Adipocyte (in vitro differentiated cells): ENCODE results near the gene NINJ1.
A peak's percentile ranks its signal among the peaks of the same experiment; 100 is the strongest.

Source experiments
- DNase-seq: peaks from one replicate; pipeline ENCODE4 v3.0.0-alpha.2; 2015; ENCODE audit warnings: low read depth
- H3K27me3 ChIP-seq: replicated peaks from 2 replicates; pipeline ENCODE4 v1.7.0; 2013; ENCODE audit warnings: mild to moderate bottlenecking, low read length, moderate library complexity; ENCODE audit not compliant: control insufficient read depth, insufficient read depth
- H3K36me3 ChIP-seq: 2 replicates; pipeline ENCODE4 v1.7.0; 2013; ENCODE audit warnings: low read length, mild to moderate bottlenecking, moderate library complexity; ENCODE audit not compliant: control insufficient read depth, insufficient read depth, severe bottlenecking
- H3K4me1 ChIP-seq: 2 replicates; pipeline ENCODE4 v1.7.0; 2013; ENCODE audit warnings: mild to moderate bottlenecking, low read length, moderate library complexity; ENCODE audit not compliant: control insufficient read depth, insufficient read depth
- H3K4me3 ChIP-seq: 2 replicates; pipeline ENCODE4 v1.7.0; 2013; ENCODE audit warnings: mild to moderate bottlenecking, low read length, moderate library complexity
- H3K9ac ChIP-seq: 2 replicates; pipeline ENCODE4 v1.7.0; 2013; ENCODE audit warnings: mild to moderate bottlenecking, low read length, moderate library complexity
- H3K9me3 ChIP-seq: 2 replicates; pipeline ENCODE4 v1.7.0; 2013; ENCODE audit warnings: mild to moderate bottlenecking, low read length, moderate library complexity; ENCODE audit not compliant: control insufficient read depth

Gene NINJ1

GRCh38 chr9:93134015-93134739 lies at the start of gene NINJ1:
NINJ1 (minus strand) TSS chr9:93134251; CDS start chr9:93134217, 34 bp downstream.
- Histone ChIP-seq H3K36me3 (no peaks in the 10 kb centered on the region), H3K27me3 (no peaks in the 10 kb centered on the region), H3K4me1 (peaks cover 33% of the 10 kb centered on the region), H3K9me3 (peaks cover 4% of the 10 kb centered on the region), H3K9ac (peak within 1 kb of the TSS; percentile 83), H3K4me3 (peak within 1 kb of the TSS; percentile 84)
- DNase-seq, result peak; percentile 89

GRCh38 chr9:93183131-93183662 lies 49.1 kb upstream of the NINJ1 start:
- Histone ChIP-seq H3K27me3 (peaks cover 49% of the 10 kb centered on the region), H3K4me3 (no peak overlapping the region)

GRCh38 chr9:93182572-93182971 lies 48.5 kb upstream of the NINJ1 start:
- Histone ChIP-seq H3K27me3 (peaks cover 49% of the 10 kb centered on the region), H3K9ac (no peak overlapping the region), H3K4me3 (no peak overlapping the region), H3K36me3 (no peaks in the 10 kb centered on the region), H3K4me1 (no peaks in the 10 kb centered on the region), H3K9me3 (no peaks in the 10 kb centered on the region)
- DNase-seq, result no peak

More at GRCh38 chr9:93183131-93183662, 49.1 kb upstream of the NINJ1 start:
- H3K9me3 ChIP-seq, result no peaks in the 10 kb centered on the region
- H3K36me3 ChIP-seq, result no peaks in the 10 kb centered on the region
- H3K9ac ChIP-seq, result no peak overlapping the region
- DNase-seq, result no peak
- H3K4me1 ChIP-seq, result no peaks in the 10 kb centered on the region

GRCh38 chr9:93181672-93182435 lies 47.8 kb upstream of the NINJ1 start:
- DNase-seq, result no peak
- H3K4me1 ChIP-seq, result no peaks in the 10 kb centered on the region
- no peak overlapping the region for H3K4me3 ChIP-seq
- no peaks in the 10 kb centered on the region for H3K36me3 ChIP-seq
- no peaks in the 10 kb centered on the region for H3K9me3 ChIP-seq
- H3K27me3 ChIP-seq, result peaks cover 44% of the 10 kb centered on the region
- no peak overlapping the region for H3K9ac ChIP-seq

- no peaks in the 10 kb centered on the region for H3K9me3 ChIP-seq
- H3K36me3 ChIP-seq, result no peaks in the 10 kb centered on the region
- no peaks in the 10 kb centered on the region for H3K4me1 ChIP-seq
- no peak for DNase-seq
- no peak overlapping the region for H3K9ac ChIP-seq
- H3K4me3 ChIP-seq, result no peak overlapping the region
- peaks cover 44% of the 10 kb centered on the region for H3K27me3 ChIP-seq
Observed at GRCh38 chr9:93180938-93181337, 46.9 kb upstream of the NINJ1 start.

- no peak overlapping the region for H3K4me3 ChIP-seq
- peaks cover 48% of the 10 kb centered on the region for H3K27me3 ChIP-seq
- H3K9ac ChIP-seq, result no peak overlapping the region
- H3K36me3 ChIP-seq, result no peaks in the 10 kb centered on the region
- no peak for DNase-seq
- no peaks in the 10 kb centered on the region for H3K9me3 ChIP-seq
- no peaks in the 10 kb centered on the region for H3K4me1 ChIP-seq
Observed at GRCh38 chr9:93178851-93179786, 45.1 kb upstream of the NINJ1 start.

GRCh38 chr9:93177676-93178075 lies 43.6 kb upstream of the NINJ1 start:
- no peaks in the 10 kb centered on the region for H3K36me3 ChIP-seq
- H3K27me3 ChIP-seq, result peaks cover 48% of the 10 kb centered on the region
- H3K9ac ChIP-seq, result no peak overlapping the region
- no peaks in the 10 kb centered on the region for H3K4me1 ChIP-seq
- H3K9me3 ChIP-seq, result no peaks in the 10 kb centered on the region
- H3K4me3 ChIP-seq, result no peak overlapping the region
- no peak for DNase-seq

- no peak overlapping the region for H3K9ac ChIP-seq
- no peaks in the 10 kb centered on the region for H3K36me3 ChIP-seq
- DNase-seq, result no peak
- H3K4me3 ChIP-seq, result no peak overlapping the region
- no peaks in the 10 kb centered on the region for H3K4me1 ChIP-seq
- peaks cover 32% of the 10 kb centered on the region for H3K27me3 ChIP-seq
- H3K9me3 ChIP-seq, result no peaks in the 10 kb centered on the region
Observed at GRCh38 chr9:93174976-93175375, 40.9 kb upstream of the NINJ1 start.

GRCh38 chr9:93173365-93174051 lies 39.5 kb upstream of the NINJ1 start:
- Histone ChIP-seq H3K9me3 (no peaks in the 10 kb centered on the region), H3K36me3 (no peaks in the 10 kb centered on the region), H3K9ac (no peak overlapping the region), H3K4me3 (no peak overlapping the region), H3K4me1 (no peaks in the 10 kb centered on the region), H3K27me3 (peaks cover 26% of the 10 kb centered on the region)
- no peak for DNase-seq

GRCh38 chr9:93172666-93173364 lies 38.8 kb upstream of the NINJ1 start:
- H3K4me3 ChIP-seq, result no peak overlapping the region
- H3K27me3 ChIP-seq, result peaks cover 23% of the 10 kb centered on the region
- H3K9ac ChIP-seq, result no peak overlapping the region
- no peaks in the 10 kb centered on the region for H3K4me1 ChIP-seq
- no peaks in the 10 kb centered on the region for H3K9me3 ChIP-seq
- H3K36me3 ChIP-seq, result no peaks in the 10 kb centered on the region
- no peak for DNase-seq
